ENCODE results near the gene WDR44.

WDR44 gene, protein sequence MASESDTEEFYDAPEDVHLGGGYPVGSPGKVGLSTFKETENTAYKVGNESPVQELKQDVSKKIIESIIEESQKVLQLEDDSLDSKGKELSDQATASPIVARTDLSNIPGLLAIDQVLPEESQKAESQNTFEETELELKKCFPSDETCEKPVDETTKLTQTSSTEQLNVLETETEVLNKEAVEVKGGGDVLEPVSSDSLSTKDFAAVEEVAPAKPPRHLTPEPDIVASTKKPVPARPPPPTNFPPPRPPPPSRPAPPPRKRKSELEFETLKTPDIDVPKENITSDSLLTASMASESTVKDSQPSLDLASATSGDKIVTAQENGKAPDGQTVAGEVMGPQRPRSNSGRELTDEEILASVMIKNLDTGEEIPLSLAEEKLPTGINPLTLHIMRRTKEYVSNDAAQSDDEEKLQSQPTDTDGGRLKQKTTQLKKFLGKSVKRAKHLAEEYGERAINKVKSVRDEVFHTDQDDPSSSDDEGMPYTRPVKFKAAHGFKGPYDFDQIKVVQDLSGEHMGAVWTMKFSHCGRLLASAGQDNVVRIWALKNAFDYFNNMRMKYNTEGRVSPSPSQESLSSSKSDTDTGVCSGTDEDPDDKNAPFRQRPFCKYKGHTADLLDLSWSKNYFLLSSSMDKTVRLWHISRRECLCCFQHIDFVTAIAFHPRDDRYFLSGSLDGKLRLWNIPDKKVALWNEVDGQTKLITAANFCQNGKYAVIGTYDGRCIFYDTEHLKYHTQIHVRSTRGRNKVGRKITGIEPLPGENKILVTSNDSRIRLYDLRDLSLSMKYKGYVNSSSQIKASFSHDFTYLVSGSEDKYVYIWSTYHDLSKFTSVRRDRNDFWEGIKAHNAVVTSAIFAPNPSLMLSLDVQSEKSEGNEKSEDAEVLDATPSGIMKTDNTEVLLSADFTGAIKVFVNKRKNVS

DNA sequence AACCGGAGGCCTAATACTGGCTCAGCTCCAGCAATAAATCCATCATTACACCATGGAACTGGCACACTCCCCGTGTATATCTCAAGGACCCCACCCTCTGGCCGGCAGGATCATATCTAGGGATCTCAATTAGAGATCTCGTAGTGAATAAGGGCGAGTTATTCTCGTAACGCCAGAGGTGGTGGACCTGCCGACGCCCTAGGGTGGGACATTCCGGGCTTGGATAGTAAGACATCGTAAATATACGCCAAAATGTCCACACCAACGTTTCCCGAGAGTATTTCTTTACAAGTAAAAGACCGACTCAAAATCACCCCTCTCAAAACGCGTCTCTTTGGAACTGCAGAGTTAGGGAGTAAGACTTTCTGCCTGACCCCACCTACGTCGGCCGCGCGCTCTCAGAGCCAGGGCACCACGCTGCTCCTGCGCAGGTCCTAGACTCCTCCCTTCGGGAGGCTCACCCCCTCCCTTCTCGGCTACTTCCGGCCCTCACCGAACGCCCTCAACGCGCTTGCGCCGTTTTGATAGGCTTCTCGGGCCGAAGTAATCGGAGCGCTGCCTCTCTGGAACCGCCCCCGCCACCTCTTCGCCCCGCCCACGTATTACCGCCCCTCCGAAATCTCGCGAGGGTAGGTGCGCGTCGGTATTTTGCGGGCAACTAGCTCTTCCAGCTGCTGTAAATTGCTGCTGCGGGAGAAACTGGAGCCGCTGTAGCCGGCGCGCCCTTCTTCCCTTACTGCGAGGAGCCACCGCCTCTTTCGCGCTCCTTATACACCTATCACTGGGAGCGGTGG is at the start of gene WDR44:
TSS of gene WDR44 (plus strand) at position 643 of the 794 bp plus-strand sequence. CDS start 398 bp downstream, outside the sequence.
- no peak for TF ChIP-seq GATA2 (IDR thresholded peaks at IDR 0.05; ENCODE audit: low read depth, low read length)

DNA sequence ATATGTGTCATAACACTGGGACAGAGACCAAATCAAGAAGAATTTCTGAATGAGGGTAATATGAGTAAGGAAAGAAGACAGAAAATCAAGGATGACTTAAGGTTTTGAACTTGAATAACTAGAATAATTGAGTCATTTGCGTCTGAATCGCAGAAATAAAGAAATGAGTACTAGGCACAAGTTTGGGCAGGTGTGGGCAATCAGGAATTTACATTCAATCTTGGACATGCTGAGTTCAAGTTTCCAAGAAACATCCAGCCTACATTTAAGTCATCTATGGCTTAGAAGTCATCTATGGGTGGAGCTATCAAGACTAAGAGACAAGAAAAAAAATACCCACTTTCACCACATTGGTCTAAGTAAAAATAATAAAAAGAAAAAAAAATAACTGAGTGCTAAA is 30.4 kb upstream of the WDR44 start:
- TF ChIP-seq GATA2 (IDR thresholded peaks at IDR 0.05; ENCODE audit: low read depth, low read length) (no peak), GATA3 (IDR thresholded peaks at IDR 0.05; ENCODE audit: low read depth, low read length) (no peak)

DNA sequence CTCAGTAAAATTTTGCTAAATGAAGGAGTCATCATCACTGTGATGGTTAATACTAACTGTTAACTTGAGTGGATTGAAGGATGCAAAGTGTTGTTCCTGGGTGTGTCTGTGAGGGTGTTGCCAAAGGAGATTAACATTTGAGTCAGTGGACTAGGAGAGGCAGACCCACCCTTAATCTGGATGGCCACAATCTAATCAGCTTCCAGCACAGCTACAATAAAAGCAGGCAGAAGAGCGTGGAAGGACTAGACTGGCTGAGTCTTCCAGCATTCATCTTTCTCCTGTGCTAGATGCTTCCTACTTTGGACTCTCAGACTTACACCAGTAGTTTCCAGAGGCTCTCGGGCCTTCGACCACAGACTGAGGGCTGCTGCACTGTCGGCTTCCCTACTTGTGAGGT is 21.3 kb upstream of the WDR44 start:
- TF ChIP-seq GATA3 (IDR thresholded peaks at IDR 0.05; ENCODE audit: low read depth, low read length): no peak
- no peak for TF ChIP-seq GATA2 (IDR thresholded peaks at IDR 0.05; ENCODE audit: low read depth, low read length)

DNA sequence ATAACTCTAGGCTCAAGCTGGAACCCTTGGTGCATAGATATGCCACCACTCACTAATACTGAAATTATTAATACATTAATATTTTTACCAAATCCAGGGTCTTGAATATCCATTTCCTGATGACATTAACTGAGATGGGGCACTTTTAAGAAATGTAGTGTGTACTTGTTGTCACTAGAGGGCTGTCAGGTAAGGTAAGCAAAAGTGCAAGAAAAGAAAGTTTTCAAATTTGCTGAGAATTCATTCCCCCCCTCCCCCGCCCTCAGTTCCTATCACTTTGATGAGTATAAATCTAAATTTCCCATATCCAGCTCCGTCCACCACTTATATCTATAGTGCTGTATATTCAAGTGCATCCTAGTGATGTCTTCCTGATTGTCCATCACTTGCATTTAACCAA is 20.5 kb upstream of the WDR44 start:
- TF ChIP-seq GATA3 (IDR thresholded peaks at IDR 0.05; ENCODE audit: low read depth, low read length) (no peak), GATA2 (IDR thresholded peaks at IDR 0.05; ENCODE audit: low read depth, low read length) (no peak)

DNA sequence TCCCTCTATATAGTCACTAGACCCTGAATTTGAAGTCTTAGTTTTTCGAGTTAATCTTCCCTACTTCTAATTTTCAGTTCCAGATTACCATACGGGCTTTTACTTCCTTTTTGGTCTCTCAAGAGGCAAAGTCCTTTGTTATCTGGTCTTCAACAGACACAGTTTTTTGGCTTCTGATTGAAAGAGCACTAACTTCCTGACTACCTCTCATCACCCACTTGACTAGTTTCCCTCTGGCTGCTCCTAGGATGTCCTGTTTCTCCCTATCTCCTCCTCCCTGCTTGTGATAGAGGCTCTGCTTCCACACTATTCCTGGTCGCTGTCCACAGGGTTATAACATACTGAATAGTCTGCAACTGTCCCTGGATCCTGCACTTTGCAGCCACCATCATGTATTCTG is 16.7 kb upstream of the WDR44 start:
- TF ChIP-seq GATA3 (IDR thresholded peaks at IDR 0.05; ENCODE audit: low read depth, low read length): no peak
- no peak for TF ChIP-seq GATA2 (IDR thresholded peaks at IDR 0.05; ENCODE audit: low read depth, low read length)

DNA sequence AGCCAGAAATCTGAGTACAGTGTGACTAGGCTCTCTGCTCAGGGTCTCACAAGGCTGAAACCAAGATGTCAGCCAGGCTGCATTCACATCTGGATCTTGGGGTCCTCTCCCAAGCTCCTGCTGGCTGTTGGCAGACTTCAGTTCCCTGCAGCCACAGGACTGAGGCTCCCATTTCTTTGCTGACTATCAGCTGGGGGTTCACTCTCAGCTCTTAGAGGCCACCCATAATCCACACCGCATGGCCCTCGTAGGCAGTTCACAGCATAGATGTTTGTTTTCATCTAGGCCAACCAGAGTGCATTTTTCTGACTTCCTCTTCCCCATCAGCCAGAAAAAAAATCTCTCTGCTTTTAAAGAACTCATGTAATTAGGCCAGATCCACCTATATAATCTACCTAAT is 8.2 kb upstream of the WDR44 start:
- TF ChIP-seq GATA2 (IDR thresholded peaks at IDR 0.05; ENCODE audit: low read depth, low read length) (no peak), GATA3 (IDR thresholded peaks at IDR 0.05; ENCODE audit: low read depth, low read length) (no peak)

DNA sequence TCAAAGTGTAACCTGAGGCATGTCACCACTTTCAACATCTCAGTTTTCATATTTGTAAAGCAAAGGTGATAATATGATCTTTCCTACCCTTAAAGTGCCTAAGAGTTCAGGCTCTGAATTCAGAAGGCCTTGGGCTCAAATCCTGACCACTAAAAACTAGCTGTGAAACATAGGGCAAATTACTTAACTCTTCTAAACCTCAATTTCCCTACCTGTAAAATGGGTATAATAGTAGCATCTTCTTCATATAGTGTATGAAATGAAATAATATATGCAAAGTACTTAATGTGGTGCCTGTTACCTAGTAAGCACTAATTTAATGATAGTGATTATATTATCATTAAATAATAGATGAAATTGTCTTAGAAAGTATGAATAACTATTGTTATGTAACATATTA is 7.0 kb upstream of the WDR44 start:
- TF ChIP-seq GATA2 (IDR thresholded peaks at IDR 0.05; ENCODE audit: low read depth, low read length) (no peak), GATA3 (IDR thresholded peaks at IDR 0.05; ENCODE audit: low read depth, low read length) (no peak)

DNA sequence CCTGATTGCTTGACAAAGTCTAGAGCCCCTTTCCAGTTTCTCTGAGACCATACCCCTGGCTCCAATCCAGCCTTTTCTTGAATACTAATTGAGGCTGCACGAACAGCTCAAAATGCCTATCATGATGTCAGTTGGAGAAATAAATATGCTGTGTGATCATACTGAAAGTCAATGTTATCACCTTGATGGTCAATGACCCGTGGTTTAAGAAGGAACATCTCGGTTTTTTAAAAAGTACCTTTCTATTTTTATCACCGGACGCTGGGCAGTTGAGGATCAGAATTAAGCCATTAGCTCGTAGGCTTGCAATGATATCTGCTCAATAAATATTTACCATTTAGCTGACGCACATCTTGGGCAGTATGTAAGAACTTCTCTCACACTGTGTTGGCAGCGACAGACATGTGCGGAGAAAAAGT is 852 bp upstream of the WDR44 start:
- TF ChIP-seq GATA3 (IDR thresholded peaks at IDR 0.05; ENCODE audit: low read depth, low read length) (no peak), GATA2 (IDR thresholded peaks at IDR 0.05; ENCODE audit: low read depth, low read length) (no peak)

DNA sequence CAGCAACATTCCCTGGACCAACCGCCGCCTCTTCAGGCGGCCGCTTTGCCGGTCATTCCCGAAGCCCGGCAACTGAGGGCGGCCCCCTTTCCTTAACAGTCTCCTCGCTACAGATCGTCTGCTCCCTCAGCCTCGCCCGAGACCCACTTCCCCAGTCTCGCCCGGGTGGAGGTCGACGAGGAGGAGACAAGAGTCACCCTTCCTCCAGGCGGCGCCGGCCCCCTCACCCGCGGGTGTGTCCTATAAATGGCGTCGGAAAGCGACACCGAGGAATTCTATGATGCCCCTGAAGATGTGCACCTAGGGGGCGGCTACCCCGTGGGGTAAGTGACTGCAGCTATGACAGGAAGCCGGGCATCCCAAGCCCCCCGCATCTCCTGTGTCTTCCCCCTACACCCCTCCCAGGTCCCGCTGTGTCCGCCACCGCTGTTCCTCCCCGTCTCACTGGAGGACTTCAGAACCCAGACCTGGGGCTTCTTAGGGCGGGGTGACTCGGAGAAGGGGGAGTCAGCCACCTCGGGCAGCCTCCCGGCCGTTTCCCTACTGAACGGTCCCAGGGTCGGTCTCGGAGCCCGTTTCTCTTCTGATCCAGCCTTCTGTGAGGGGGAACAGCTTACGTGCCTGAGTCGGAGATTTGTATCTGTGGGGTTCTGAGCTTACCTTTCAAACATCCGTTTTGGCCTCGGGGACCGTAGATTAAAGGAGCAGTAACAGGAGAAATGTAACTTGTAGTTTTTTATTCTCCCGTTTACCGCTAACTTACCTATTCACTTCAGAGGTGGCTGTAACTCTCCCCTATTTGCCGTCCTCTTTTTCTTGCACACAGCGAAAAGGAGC is 570 bp downstream of the WDR44 start:
- no peak for TF ChIP-seq GATA2 (IDR thresholded peaks at IDR 0.05; ENCODE audit: low read depth, low read length)
- TF ChIP-seq GATA3 (IDR thresholded peaks at IDR 0.05; ENCODE audit: low read depth, low read length): no peak

DNA sequence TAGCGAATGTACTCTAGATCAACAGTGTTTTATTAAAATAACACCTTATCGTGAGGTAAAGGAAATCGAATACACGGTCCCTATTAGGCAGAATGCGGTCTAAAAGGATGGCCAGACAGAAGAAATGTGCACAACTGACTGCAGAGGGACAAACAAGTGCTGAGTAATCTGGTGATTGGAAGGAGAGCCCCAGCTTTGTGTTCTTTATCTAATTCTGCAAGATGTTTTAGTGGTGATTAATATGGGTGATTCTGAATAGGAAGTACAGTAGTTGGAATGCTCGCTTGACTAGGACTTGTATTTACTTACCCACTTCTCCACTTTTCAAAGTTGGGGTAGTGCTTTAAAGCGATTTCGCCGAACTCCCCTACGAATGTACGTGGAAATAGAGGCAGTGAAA is 1.2 kb downstream of the WDR44 start:
- TF ChIP-seq GATA2 (IDR thresholded peaks at IDR 0.05; ENCODE audit: low read depth, low read length): no peak
- TF ChIP-seq GATA3 (IDR thresholded peaks at IDR 0.05; ENCODE audit: low read depth, low read length): no peak

DNA sequence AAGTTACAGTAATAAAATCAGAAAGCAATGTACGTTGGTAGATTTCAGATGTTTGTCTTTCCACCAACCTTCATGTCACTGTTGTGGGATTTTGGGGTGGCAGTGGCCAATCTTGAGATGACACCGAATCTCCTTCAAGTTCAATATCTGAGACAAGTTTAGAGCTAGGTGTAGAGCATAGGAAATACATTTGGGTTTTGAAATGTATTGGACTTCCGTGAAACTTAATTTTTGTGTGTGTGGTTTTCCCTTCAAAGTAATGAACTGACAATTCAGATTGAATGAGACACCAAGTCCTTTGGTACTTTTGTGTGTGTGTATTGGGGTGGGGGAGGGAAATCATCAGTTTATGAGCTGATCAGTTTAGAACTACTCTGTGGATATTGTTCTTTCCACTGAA is 1.8 kb downstream of the WDR44 start:
- TF ChIP-seq GATA3 (IDR thresholded peaks at IDR 0.05; ENCODE audit: low read depth, low read length) (no peak), GATA2 (IDR thresholded peaks at IDR 0.05; ENCODE audit: low read depth, low read length) (no peak)

DNA sequence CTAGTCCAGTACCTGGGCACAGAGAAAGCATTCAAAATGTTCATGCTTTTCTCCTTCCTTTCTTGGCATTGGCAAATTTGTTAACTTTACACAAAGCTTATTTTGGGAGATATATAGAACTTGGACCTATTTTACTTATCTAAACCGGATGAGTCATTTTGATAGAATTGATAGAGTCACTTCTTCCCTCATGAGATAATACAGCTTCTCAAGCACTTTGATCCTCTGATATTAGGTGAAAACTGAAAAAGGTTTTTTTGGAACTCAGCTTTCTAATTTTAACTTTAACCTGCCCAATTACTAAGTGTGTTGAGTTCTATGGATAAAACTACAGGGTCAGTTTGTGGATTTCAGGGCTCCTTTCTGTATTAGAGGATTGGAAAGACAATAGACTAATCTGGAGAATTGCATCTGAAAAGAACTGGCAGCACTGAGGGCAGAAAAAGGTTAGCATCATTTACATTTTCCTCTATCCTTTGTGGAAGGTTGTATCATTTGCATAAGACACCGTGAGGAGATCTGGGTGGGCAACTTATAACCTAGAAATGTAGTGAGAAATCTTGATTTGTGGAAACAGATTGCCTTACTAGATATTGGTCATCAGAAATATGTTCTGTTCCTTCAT is 2.4 kb downstream of the WDR44 start:
- TF ChIP-seq GATA3 (IDR thresholded peaks at IDR 0.05; ENCODE audit: low read depth, low read length): no peak
- TF ChIP-seq GATA2 (IDR thresholded peaks at IDR 0.05; ENCODE audit: low read depth, low read length): no peak

DNA sequence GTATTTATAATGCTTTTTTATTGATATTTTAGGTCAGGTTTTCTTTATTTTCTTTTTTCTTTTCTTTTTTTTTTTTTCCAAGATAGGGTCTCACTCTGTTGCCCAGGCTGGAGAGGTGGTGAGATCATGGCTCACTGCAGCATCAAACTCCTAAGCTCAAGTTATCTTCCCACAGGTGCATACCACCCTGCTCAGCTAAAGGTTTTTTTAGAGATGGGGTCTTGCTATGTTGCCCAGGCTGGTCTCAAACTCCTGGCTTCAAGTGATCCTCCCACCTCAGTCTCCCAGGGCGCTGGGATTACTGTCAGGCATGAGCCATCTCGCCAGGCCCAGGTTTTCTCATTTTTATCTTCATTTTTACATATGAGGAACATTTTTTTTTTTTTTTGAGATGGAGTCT is 3.3 kb downstream of the WDR44 start:
- TF ChIP-seq GATA3 (IDR thresholded peaks at IDR 0.05; ENCODE audit: low read depth, low read length) (no peak), GATA2 (IDR thresholded peaks at IDR 0.05; ENCODE audit: low read depth, low read length) (no peak)

All from SH-SY5Y (cell line).